ENCODE measurements around the gene KIAA0753. TPM values are rescaled to one million over a fixed set of nuclear protein-coding genes. Genes with fewer than 3 reads are reported as not detected.

Gene KIAA0753
- total and polyA plus RNA-seq, 2 of the 8 experiments (the other 6 are each of a cell fraction or from before 2014, with no cell fraction given), result 5.0 to 27.1 TPM

DNA sequence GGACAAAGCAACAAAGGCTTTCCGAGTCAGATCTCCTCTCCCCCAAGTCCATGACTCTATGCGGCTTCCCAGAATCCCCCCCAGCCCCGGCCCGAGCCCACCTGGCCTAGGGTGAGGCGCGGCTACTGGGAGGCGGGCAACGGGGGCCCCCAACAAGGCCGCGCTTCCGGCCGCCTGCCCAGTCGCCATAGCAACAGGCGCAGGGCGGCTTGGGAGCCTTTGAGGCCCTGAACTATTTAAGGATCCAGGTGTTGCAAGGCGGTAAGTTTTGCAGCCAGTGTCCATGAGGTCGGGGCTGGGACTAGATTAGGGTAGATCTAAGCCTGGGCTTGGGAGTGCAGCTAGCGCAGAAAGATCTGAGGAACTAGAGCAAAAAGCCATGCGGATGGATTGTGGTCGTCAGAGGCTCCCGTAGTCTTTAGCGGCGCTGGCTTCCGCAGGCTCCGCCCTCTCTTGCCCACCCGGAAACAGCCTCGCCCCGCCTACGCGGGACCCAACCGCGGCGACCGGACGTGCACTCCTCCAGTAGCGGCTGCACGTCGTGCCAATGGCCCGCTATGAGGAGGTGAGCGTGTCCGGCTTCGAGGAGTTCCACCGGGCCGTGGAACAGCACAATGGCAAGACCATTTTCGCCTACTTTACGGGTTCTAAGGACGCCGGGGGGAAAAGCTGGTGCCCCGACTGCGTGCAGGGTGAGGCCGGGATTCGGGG lies at the start of gene KIAA0753, which contains the start of gene TXNDC17 (continued):
- TF ChIP-seq, protein P1, sequence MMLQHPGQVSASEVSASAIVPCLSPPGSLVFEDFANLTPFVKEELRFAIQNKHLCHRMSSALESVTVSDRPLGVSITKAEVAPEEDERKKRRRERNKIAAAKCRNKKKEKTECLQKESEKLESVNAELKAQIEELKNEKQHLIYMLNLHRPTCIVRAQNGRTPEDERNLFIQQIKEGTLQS (IDR thresholded peaks at IDR 0.05; ENCODE audit: insufficient read depth, low read depth, low read length), result no peak
- peak; percentile 76 for TF ChIP-seq PHF8 (conservative IDR thresholded peaks at IDR 0.05; ENCODE audit: low read depth, low read length)
- peak; percentile 85 for TF ChIP-seq TAF1 (IDR thresholded peaks at IDR 0.05; ENCODE audit: low read depth, low read length)
- 0 out of 2 replicates have a peak, but pooled peaks have one; percentile 12 for TF ChIP-seq GABPA (IDR thresholded peaks at IDR 0.05; ENCODE audit: borderline replicate concordance, insufficient read depth, low read length)
- TF ChIP-seq SP1 (IDR thresholded peaks at IDR 0.05; ENCODE audit: low read depth, low read length), result 0 out of 2 replicates have a peak, but pooled peaks have one; percentile 30
- no peak for TF ChIP-seq CTBP2 (IDR thresholded peaks at IDR 0.05; ENCODE audit: borderline replicate concordance, insufficient read depth, insufficient read length, low read length)
